ENCODE results near the gene FBH1. TPM values are rescaled to one million over a fixed set of nuclear protein-coding genes. Genes with fewer than 3 reads are reported as not detected.
"Not testable (repeated sequence)": the region's sequence is repeated elsewhere in the genome, so short reads cannot be mapped to it uniquely, and the experiment has no call there.

FBH1 gene
- total RNA-seq, 1 experiment from 2014 or later: 51.9 TPM

DNA sequence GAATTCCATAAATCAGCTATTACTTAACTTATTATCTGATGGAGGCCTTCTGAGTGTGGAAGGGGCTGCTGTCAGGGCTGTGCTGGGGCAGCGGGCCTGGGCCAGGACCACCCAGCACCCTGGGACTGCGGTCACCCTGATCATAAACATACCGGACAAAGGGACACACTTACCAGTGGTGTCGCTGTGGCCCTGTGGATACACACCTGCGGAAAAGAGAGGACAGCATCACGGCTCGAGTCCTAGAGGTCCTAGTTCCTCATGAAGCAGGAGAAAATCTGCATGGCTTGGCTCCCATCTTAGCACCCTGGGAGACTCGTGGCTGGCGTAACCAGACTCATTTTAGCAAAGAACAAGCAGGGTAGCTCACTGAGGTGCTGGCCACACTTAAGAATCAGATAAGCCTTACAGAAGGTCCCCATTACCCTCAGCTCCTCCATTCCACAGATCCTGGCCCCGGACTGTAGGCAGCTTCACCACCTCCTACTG is 69.6 kb downstream of the FBH1 start:
- no peak for DNase-seq (ENCODE audit: low read depth)

DNA sequence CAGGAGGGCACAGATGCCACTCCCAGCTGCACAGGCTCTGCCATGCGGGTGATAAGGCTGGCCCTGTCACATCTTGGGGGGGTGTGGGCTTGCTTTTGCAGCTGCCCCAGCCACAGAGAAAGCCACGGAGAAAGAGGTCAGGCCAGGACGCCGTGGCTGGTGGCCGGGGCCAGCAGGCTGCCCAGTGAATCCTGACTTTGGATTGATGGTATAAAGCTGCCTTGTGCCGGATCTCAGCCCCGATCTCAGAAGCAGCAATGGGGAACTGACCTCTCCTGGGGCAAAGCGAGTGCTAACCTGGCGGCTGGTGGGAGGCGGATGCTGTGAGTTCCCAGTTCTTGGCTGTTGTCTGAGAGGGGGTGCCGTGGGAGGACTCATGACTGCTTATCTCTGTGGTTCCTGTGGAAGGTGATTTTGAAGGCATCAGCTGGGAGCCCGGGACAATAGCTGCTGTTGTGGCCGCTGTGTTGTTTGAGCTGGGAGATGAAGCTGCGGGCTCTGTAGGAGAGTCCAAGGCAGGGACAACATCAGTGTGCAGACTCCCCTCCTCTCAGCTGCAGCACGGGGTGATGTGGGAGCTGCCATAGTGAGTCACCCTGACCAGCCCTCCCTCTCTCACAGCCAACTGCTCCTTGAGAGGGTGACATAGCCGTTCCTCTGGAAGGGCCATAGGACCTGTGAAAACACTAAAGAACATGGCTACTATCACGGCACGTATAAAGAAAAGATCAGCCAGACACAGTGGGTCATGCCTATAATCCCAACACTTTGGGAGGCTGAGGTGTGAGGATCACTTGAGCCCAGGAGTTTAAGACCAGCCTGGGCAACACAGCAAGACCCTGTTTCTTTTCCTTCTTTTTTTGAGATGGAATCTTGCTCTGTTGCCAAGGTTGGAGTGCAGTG is 70.3 kb downstream of the FBH1 start:
- DNase-seq (ENCODE audit: low read depth): no peak

DNA sequence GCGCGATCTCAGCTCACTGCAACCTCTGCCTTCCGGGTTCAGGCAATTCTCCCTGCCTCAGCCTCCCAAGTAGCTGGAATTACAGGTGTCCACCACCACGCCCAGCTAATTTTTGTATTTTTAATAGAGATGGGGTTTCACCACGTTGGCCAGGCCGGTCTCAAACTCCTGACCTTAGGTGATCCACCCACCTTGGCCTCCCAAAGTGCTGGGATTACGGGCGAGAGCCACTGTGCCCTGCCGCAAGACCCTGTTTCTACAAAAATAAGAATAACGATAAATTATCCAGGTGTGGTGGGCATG is 70.9 kb downstream of the FBH1 start:
- DNase-seq (ENCODE audit: low read depth): not testable (repeated sequence)

DNA sequence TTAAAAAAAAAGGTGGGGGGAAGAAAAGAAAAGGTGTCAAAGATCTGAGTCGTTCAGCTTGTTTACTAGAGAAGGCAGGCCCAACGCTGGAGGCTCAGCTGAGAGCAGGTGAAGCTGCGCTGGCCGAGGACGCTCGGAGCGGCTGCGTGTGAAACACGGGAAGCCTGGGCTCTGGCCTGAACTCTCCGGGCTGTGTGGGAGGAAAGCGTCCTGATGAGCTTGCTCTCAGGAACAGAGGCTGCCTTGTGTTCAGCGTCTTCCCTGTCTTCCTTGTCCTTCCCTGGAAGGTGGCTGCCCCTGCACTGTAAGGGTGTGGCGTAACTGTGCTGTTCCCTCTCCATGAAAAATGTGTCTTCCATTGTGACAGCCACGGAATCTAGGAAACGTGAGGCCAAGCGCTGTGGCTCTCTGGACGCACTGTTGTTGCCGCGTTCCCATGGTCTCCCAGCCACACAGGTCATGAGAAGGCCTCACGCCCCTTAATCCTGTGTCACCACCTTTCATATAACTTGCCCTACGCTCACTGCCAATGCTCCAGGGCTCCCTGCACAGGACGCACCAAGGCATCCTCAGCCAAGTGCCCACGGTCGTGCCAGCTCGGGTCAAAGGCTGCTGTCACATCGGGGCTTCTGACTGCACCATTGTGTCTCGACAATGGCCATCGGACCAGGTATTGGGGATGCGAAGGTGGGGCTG is 71.5 kb downstream of the FBH1 start:
- no peak for DNase-seq (ENCODE audit: low read depth)

DNA sequence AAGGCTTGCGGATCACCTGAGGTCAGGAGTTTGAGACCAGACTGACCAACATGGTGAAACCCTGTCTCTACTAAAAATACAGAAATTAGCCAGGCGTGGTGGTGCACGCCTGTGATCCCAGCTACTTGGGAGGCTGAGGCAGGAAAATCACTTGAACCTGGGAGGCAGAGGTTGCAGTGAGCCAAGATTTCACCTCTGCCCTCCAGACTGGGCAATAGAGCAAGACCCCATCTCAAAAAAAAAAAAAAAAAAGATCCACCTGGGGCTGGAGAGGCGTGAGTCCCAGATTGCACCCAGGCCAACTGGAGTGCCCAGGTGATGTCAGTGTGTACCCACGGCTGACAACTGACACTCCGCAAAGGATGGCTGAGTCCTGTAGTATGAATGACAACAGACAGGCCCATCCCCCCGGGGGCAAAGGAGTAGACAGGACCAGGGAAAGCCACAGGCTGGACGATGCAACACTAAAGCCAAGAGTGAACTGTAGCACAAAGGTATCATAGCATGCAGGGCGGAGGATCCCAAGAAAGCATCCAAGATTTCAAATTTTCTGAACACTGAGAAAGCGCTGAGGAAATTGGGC is 72.4 kb downstream of the FBH1 start:
- DNase-seq (ENCODE audit: low read depth): not testable (repeated sequence)

DNA sequence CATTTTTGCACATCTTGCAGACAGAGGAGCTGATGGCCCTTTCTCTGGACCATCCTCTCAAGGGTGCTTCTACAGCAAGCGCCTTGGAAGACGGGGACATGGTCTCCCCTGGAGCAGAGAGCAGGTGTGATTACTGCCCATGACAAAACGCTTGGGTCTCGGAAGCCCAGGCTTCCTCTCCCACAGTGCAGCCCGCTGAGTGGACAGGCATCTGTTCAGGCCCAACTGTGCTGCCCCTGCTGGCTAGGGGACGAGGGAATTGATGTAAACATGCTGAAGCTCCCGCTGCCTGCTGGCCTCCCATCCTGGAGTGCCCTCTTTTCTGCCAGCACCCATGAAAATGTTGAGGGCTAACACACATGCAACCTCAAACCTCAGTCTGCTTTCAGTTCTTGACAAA is 73.0 kb downstream of the FBH1 start:
- no peak for DNase-seq (ENCODE audit: low read depth)

DNA sequence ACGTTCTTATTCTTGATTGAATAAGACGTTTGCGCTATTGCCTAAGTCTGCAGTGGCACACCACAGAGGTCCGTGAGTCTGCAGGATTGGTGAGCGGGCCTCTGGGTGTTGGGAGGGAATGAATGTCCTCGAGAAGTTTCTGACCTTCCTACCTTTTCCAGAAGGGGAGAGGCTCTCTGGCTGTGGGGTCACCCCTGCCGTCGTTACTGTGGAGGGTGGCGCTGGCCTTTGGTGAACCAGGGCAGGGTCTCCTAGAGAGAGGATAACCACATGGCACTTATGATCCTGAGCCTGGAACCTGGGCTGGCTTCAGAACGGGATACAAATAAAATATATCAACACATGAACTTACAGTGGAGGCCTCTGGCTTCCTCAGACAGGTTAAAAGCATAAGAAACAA is 73.5 kb downstream of the FBH1 start:
- DNase-seq (ENCODE audit: low read depth): no peak

DNA sequence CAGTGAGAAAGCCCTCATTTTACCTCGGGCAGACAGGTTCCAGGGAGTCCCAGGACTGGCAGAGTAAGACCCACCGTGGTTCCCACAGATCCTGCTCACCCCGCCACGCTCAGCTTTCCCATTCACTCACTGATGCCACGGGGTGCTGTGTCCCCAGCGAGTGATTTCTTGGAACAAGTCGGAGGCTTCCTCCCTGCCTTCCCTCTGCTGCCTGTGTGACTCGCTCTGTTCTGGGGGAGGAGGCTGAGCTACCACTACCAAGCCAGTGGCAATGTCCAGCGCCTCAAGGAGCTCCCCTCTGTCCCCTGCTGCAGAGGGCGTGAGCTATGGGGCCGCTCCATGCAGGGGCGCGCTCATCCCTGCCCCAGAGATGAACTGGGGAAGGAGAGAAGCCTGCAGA is 74.7 kb downstream of the FBH1 start:
- DNase-seq (ENCODE audit: low read depth): no peak

DNA sequence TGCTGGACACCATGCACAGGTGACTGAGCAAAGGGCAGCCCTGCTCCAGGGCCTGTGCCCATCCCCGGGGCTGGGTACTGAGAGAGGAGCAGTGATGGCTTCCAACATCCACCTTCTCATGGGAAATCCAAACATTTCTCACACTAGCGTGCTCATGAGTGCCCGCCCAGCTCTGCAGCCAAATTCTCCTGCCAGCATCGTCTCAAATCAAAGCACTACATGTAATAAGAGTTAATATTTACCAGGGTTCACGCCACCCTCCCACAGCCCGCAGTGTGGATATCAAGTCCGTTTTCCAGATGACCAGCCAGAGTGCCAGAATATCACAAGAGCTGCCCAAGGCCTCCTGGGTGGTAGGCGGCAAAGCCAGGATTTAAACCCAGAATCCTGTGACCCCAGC is 75.2 kb downstream of the FBH1 start:
- no peak for DNase-seq (ENCODE audit: low read depth)

DNA sequence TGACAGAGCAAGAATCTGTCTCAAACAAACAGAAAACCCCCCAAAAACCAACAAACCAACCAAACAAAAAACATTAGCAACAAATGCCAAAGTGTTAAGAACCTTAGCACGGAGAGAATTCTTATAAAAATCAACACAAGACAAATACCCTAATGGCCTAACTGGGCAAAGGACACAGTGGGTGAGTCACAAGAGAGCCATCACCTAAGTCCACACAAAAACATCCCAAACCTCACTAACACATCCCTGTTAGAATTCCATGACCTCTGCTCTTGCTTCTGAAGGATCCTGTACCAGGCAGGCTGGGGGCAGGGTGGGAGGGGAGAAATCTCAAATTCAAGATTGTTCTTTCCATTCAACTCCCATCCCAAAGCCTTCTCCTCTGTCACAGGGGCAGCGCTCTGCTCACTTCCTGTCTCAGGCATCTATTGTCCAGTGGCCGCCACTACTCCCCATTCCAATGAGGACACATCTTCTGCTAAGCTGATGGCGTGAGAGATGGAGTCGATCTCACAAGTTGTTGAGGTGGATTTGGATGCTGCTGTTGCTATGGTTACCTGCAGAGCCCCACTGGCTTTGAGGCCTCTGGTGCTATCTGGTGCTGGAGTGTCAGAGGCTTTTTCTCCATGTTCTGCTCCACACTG is 78.1 kb downstream of the FBH1 start:
- DNase-seq (ENCODE audit: low read depth): no peak

DNA sequence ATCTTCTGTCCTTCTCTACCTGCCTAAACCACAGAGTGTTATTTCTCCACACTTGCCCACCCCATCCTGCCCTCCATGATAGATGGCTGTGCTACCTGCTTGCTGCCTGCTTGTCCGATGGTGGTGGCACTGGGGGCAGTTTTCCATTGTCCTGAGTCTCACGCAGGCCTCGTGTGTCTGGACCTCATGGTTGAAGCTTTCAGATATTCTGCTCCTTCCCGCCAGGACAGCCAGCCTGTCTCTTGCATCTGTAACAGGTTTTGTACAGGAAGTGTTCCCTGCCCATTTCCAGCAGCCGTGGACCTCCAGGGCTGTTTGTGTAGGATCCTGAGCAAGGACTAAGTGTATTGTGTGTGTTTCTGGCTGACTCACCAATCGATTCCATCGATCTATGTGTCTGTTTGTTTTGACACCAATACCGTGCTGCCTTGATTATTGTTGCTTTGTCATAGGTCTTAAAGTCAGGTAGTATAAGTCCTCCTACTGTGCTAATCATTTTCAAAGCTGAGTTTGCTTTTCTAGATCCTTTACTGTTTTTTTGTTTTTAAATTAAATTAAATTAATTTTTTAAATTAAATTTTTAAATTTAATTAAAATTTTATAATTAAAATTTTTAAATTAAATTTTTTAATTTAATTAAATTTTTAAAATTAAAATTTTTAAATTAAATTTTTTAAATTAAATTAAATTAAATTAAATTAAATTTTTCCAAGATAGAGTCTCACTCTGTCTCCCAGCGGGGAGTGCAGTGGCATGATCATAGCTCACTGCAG is 78.8 kb downstream of the FBH1 start:
- no peak for DNase-seq (ENCODE audit: low read depth)

DNA sequence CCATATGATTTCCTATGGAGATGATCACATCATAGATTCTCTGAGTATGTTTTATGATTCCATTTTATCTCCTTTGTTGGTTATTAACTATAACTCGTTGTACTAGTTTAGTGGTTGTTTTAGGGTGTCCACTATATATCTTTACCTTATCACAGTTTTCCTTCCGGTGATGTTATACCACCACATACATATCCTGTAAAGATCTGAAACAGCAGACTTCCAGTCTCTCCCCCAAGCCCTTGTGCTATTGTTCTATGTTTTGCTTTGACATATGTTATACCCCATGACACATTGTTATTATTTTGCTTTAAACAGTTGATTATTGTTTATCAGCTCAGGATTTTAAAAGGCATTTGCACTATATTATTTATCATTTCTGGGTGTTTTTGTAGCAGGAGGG is 80.0 kb downstream of the FBH1 start:
- no peak for DNase-seq (ENCODE audit: low read depth)

DNA sequence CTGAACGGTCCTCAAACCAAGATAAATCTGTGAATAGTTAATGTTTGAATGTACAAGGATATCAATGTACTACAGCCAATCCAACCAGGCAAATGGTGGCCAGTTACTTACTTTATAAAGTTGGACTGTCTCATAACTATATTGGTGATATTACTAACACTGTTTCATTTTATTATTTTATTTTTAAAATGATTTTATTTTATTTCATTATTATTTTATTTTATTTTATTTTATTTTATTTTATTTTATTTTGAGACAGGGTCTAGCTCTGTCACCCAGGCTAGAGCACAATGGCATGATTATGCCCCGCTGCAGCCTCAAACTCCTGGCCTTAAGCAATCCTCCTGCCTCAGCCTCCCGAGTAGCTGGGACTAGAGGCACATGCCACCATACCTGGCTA is 80.5 kb downstream of the FBH1 start:
- DNase-seq (ENCODE audit: low read depth): no peak

DNA sequence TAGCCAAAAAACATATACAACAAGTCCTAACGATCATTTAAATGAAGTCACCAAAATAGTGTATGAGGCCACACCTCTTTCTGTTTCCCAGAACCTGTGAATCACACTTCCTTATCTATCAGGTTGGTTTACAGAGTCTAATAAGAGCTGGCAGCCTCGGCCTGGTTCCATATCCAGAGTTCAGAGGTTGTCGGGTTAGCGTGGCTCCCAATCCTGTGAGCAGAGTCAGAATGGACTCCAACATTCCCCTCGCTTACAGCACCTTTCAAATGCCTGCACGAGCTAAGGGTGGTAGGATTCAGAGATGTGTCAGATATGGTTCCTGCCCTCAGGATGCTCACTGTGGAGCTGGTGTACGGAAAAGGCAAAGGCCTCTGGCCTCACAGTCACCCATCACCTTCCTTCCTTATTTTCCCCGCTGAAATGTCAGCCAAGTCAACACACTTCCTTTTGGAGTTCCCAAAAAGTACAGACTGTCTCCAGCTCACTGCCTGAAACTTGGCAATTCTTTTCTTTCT is 81.3 kb downstream of the FBH1 start:
- peak; percentile 45 for DNase-seq (ENCODE audit: low read depth)

DNA sequence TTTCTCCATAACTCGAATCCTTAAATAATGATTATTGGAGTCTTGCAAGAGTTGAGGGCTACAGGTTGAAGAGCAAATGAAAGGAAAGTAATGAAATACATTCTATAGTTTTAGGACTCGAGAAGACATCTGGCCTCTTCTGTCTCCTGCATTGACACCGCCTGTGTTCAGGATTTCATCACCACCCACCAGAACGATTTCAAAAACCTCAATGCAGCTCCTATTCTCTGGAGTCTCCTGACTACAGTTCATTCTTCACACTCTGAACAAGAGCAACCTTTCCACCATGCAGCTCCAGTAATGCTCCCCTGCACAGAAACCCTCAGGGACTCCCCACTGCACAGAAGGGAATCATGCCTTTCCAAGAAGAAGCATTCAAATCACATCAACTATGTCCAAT is 81.8 kb downstream of the FBH1 start:
- DNase-seq (ENCODE audit: low read depth): no peak

DNA sequence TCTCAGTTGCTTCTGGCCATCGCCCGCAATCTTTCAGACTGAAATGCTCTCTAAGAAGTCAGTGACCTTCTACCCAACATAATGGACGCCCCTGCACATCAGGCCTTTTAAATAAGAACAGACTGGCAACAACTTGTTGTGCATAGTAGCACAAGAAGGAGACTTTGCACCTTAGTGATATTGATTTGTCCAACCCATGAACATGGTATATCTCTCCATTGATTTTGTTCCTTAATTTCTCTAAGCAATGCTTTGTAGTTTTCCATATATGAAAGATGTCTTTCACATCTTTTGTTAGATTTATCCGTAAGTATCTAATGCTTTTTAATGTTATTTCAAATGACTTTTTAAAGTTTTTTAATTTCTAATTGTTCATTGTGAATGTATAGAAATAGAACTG is 83.0 kb downstream of the FBH1 start:
- DNase-seq (ENCODE audit: low read depth): no peak

DNA sequence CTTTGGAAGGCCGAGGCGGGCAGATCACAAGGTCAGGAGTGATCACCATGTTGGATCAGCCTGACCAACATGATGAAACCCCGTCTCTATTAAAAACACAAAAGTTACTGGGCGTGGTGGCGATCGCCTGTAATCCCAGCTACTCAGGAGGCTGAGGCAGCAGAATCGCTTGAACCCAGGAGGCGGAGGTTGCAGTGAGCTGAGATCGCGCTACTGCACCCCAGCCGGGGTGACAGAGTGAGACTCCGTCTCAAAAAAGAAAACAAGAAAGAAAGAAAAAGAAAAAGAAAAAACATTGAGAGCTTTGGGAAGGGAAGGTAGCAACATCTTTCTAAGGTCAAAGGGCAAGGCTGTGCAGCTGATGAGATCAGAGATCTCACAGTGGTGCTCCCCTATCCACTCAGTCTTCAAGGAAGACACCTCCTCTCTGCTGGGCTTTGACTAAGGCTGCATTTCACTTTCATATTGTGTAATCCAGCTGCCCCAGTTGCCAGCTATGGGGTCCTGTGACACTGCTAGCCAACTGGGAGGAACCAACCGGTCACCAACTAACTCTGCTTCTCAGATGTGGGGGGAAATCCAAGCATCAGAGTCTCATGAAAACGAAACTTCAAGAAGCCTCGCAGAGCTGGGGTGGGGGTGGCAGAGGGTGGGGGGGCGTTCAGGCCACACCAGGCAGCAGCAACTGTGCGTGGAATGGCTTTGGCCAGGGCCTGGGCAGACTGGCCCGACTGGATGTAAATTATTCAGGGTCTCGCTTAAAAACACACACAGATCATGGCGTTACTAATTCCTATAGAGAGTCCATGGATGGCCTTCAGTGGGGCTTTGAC is 85.8 kb downstream of the FBH1 start:
- DNase-seq (ENCODE audit: low read depth): peak; percentile 31

DNA sequence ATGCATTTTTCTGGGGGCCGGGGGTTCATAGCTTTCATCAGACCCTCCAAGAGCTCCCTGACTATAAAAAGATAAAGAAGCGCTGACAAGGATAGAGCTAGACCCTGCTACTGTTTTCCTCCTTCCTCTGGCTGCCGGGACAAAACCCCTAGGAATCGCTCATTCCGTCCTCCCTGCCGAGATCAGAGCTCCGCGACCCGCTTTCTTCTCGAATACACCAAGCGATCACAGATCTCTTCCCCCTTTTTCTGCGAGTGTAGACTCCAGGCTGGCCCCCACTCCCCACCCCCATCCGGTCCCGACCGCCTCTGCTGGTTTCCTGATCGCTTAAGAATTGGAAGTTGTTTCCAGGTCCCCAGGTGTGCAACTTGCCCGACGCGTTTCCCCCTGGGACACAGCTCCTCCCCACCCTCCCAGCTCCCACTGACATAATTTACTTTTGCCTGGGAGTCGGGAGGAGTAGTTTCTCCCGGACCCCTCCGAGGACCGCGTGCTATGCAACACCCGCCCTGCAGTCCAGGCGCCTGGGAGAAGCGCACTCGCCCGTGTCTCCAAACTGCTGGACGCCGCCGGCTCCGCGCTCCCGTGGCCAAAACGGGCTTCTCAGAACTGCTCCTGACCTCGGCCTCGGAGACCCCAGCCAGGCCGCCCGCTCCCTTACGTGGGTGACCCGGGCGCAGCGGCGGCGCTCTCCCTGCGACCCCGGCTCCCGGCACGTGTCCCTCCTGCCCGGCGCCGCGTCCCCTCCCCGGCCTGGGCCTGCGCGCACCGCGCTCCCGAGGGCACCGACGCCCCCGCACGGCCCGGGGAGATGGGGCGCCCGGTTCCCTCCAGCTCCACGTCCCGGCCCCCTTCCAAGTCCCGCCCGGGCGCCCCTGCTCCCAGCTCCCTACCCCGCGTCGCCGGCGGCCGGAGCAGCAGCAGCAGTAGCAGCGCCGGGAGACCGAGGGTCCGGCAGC is 86.7 kb downstream of the FBH1 start:
- DNase-seq (ENCODE audit: low read depth): peak; percentile 40

All from M059J (cell line).